Ovary (tissue), 3 donors: ENCODE data around the gene KCNIP1.

Experiments
- CTCF ChIP-seq, 3 donors: fragments of 450-650 bp in 2 of 3; fragments of 200-600 bp in 1 of 3; IDR thresholded peaks; one replicate each; pipeline versions ENCODE4 v1.5.1 to v1.8.0; 2016 to 2022; ENCODE audit warnings: antibody characterized with exemption in 3 of 3, mild to moderate bottlenecking in 1 of 3
- POLR2A ChIP-seq: fragments of 450-650 bp; IDR thresholded peaks from one replicate; pipeline ENCODE4 v1.6.1; 2017; ENCODE audit warnings: antibody characterized with exemption, mild to moderate bottlenecking, moderate library complexity
- donor health status: DM: no; HTN: no; CAD: no.

GRCh38 chr5:170739446-170739845, 235.6 kb downstream of the KCNIP1 start:
- TF ChIP-seq CTCF (IDR thresholded peaks at IDR 0.05) = no peak
- no peak for TF ChIP-seq POLR2A
